ENCODE measurements around the gene PDE5A.

The PDE5A gene

DNA sequence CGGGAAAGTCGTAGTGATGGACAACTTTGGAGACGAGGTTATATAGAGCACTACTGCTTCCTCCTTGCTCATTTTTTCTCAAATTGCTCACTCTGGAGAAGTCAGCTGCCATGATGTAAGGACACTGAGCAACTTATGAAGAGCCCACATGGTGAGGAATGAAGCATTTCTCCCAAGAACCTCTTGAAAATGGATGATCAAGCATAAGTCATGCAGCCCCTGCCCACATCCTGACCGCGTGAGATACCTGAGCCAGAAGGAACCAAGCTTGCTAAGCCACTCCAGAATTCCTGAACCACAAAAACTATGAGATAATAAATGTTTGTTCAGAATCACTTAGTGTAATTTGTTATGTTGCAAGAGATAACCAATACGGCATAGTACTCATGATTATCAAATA lies 42.8 kb downstream of the PDE5A start:
- no peaks in the 10 kb centered on the region for H3K27me3 Mint-ChIP-seq
- H3K36me3 Mint-ChIP-seq (ENCODE audit: low read depth) = no peaks in the 10 kb centered on the region
- no peak overlapping the region for H3K4me3 Mint-ChIP-seq
- H3K27ac Mint-ChIP-seq = no peak overlapping the region
- peaks cover 3% of the 10 kb centered on the region for H3K9me3 Mint-ChIP-seq
- no peak for DNase-seq
- no peaks in the 10 kb centered on the region for H3K4me1 Mint-ChIP-seq (ENCODE audit: low read depth)

DNA sequence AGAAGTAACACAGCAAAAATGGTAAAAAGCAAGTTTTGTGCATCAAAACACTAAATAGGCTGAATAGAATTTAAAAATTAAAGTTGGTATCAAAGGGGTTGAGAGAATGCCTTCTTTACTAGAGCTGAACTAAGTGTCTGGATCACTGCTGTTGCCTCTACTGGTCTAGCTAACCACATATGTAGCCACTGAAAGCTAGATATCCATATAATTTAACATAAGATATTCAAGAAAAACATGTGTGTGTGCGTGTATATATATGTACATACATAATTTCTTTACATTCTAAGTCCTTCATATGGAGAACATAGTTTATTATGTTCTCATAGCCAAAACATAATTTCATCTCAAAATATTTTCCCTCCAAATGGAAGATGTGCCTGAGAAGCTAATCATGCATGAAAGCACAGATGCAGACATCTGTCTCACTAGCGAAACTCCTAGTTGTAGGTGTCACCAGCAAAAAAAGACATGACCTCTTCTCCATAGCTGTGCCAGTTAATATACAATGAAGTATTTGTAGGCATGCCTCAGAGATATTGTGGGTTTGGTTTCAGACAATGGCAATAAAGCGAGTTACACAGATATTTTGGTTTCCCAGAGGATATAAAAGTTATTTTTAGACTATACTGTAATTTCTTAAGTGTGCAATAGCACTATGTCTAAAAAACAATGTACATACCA lies 47.3 kb downstream of the PDE5A start:
- peaks cover 10% of the 10 kb centered on the region for H3K9me3 Mint-ChIP-seq
- no peaks in the 10 kb centered on the region for H3K36me3 Mint-ChIP-seq (ENCODE audit: low read depth)

DNA sequence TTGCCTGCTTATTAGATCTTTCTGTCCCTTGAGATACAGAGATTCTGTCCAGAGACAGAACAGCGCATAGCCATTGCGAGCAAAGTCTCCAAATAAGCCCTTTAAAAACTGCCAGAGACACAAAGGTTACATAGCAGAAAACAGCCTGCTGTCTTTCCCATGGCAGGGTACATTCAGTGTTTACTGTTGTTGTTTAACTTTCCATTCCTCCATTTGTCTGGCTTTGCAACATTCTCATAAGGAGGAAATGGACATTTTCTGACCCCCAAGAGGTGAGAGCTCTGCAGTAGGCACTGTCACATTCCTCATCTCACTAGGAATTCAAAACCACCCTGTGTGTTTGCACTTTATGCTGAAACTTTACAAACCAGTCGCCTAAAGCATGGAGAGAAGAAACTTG lies 48.3 kb downstream of the PDE5A start:
- Mint-ChIP-seq H3K27me3 (no peaks in the 10 kb centered on the region), H3K27ac (no peak overlapping the region), H3K4me3 (no peak overlapping the region), H3K4me1 (ENCODE audit: low read depth) (no peaks in the 10 kb centered on the region), H3K9me3 (peaks cover 10% of the 10 kb centered on the region), H3K36me3 (ENCODE audit: low read depth) (no peaks in the 10 kb centered on the region)
- DNase-seq = no peak

More for the DNA sequence above, 47.3 kb downstream of the PDE5A start:
- H3K4me1 Mint-ChIP-seq (ENCODE audit: low read depth) = no peaks in the 10 kb centered on the region
- H3K4me3 Mint-ChIP-seq = no peak overlapping the region
- no peaks in the 10 kb centered on the region for H3K27me3 Mint-ChIP-seq
- no peak overlapping the region for H3K27ac Mint-ChIP-seq
- DNase-seq = no peak

DNA sequence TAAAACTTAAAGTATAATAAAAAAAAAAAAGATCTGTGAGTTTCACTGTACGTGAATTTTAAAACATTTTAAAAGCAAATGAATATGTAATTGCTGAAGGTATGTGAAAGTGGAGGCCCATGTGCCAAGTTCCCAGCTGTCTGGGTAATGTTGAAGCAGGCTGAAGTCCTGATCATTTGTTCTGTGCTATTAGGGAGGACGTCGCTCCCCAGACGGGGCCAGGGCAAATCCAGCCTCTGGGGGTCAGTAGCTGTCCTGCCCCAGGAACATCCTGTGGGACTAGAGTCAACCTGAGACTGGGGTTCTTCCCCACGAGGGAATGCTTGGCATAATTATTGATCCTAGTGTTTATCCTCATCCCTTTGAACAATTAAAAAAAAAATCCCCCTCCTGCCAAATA lies 48.8 kb downstream of the PDE5A start:
- H3K4me1 Mint-ChIP-seq (ENCODE audit: low read depth) = no peaks in the 10 kb centered on the region

DNA sequence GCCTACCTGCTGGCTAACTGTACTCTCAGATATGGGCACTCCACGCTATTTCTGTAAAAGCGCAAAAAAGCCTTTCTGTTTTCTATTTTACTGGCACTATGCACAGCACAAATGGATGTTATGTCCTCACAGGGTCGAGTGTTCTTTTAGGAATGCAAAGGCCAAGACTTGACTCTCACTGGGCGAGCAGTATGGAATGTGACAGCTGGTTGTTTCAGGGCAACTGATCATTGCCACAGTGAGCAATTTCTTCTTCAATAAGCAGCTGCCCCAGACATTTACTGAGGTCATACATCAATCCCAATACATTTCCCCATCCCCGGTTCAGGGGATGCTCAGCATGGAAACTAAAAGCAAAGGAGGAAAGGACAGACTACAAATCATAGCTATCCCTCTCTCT lies 58.2 kb downstream of the PDE5A start:
- Mint-ChIP-seq H3K27ac (no peak overlapping the region), H3K4me3 (no peak overlapping the region), H3K36me3 (ENCODE audit: low read depth) (peaks cover 3% of the 10 kb centered on the region), H3K4me1 (ENCODE audit: low read depth) (no peaks in the 10 kb centered on the region), H3K27me3 (peaks cover 3% of the 10 kb centered on the region), H3K9me3 (peaks cover 6% of the 10 kb centered on the region)
- no peak for DNase-seq

More for the DNA sequence above, 48.8 kb downstream of the PDE5A start:
- Mint-ChIP-seq H3K36me3 (ENCODE audit: low read depth) (no peaks in the 10 kb centered on the region), H3K9me3 (peaks cover 14% of the 10 kb centered on the region), H3K27ac (no peak overlapping the region), H3K27me3 (no peaks in the 10 kb centered on the region), H3K4me3 (no peak overlapping the region)
- DNase-seq = no peak

DNA sequence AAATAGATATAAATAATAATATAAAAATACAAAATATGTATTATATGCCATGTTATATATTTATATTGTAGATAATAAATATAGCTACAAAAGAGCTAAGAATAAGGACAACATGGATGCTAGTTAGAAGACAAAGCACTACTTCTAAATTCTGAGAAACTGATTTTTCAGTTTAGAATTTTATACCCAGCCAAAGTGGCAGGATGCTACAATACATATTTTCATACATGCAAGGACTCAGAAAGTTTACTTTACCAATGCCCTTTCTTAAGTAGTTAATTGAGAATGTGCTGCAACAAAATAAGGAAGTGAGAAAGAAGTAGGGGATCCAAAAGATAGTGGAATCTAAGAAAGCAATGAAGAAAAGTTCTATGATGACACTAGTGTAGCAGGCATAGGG lies 64.5 kb downstream of the PDE5A start:
- H3K4me1 Mint-ChIP-seq (ENCODE audit: low read depth) = no peaks in the 10 kb centered on the region
- peaks cover 19% of the 10 kb centered on the region for H3K9me3 Mint-ChIP-seq
- no peak for DNase-seq
- H3K36me3 Mint-ChIP-seq (ENCODE audit: low read depth) = peaks cover 2% of the 10 kb centered on the region
- no peak overlapping the region for H3K27ac Mint-ChIP-seq
- H3K4me3 Mint-ChIP-seq = no peak overlapping the region
- no peaks in the 10 kb centered on the region for H3K27me3 Mint-ChIP-seq

DNA sequence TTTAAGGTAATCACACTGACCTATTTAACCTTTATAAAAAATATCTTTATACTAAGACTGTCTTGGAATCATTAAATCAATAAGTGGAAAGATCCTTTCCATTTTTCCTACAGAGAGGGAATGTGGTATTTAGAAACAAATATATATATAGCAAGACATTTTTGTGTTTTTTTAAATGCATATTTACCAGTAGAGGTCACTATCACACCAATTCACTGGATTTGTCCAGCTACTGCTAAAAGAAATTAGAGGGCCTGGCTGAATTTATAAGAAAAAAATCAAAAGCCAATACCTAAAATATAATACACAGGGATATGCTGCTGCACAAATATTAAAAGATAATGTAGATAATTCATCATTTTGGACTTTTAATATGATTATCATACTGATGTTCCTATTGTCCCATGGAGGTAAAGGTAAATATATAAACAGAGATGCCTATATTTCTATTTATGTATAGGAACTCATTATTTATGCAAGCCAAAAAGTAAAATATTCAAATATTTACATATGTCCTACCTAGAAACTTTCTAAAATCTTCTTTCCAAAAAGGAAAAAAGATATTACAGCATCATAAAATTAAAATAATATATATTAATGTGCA lies 69.5 kb downstream of the PDE5A start:
- Mint-ChIP-seq H3K27me3 (no peaks in the 10 kb centered on the region), H3K36me3 (ENCODE audit: low read depth) (no peaks in the 10 kb centered on the region), H3K4me1 (ENCODE audit: low read depth) (no peaks in the 10 kb centered on the region), H3K4me3 (no peak overlapping the region), H3K9me3 (peaks cover 7% of the 10 kb centered on the region), H3K27ac (no peak overlapping the region)
- no peak for DNase-seq

DNA sequence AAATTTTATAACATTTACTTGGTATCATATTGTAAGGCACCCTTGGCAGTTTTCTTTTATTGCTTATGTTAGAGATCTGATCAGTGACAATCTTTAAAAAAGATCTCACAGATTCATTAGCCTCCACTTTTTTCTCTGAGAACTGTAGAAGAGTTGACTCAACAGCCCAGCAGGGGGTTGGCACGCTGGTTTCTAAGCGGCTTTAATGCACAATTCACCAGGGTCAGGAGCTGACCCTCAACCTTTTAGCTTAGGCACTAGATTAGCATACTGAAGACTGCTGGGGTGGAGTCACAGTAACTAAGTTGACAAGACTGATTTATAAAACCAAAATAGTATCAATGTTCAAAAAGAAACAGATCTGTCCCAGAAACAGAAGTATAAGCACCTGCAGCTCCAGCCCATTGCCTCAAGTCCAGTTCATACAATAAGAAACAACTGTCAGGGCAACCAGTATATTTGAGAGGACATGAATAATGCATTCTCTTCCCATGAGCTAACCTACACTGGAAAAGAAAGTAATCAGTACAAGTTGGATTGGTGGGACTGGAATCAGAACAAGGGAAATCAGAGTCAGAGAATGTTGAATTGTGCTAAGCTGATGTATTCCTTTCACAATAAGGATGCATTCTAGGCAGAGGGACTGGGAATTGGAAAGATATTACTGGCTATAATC lies 77.6 kb downstream of the PDE5A start:
- no peak overlapping the region for H3K4me3 Mint-ChIP-seq
- no peaks in the 10 kb centered on the region for H3K4me1 Mint-ChIP-seq (ENCODE audit: low read depth)
- no peak overlapping the region for H3K27ac Mint-ChIP-seq
- H3K36me3 Mint-ChIP-seq (ENCODE audit: low read depth) = peaks cover 14% of the 10 kb centered on the region
- no peaks in the 10 kb centered on the region for H3K9me3 Mint-ChIP-seq
- H3K27me3 Mint-ChIP-seq = no peaks in the 10 kb centered on the region
- DNase-seq = no peak

DNA sequence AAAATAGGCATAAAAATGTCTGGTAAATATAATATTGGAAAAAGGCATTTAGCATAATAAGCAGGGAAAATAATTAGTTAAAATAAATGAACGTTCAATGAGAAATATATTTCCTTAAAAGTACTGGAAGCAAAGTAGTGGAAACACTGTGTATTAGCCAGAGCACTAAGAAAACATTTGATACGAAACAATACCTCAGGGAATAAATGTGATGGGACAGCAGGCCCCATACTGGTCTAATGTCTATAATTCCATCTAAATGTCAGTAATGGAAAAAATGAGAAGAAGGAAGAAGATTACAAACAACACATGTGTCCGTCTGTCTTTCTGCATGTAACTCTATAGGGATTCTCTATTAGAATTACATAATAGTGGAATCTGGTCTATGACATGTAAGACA lies 79.0 kb downstream of the PDE5A start:
- Mint-ChIP-seq H3K27ac (no peak overlapping the region), H3K9me3 (no peaks in the 10 kb centered on the region), H3K27me3 (no peaks in the 10 kb centered on the region), H3K36me3 (ENCODE audit: low read depth) (peaks cover 14% of the 10 kb centered on the region), H3K4me1 (ENCODE audit: low read depth) (no peaks in the 10 kb centered on the region), H3K4me3 (no peak overlapping the region)
- no peak for DNase-seq

DNA sequence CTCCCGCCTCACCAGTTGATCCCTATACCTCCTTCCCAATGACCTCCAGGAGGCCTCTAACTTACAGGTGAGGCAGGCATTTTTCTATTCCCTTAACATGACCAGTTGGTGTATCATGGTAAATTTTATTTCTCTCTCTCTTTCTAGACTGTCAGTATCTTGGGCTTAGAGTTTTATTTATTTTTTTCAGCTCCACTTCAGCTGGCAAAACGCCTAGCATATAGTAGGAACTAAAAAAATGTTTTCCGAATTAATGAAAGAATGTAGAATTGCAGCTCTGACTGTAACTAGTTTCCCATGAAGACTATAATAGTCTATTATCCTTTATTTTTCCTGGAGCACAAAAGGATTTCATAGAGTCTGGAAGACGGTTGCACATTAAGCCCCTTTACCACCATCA lies 84.8 kb downstream of the PDE5A start:
- no peaks in the 10 kb centered on the region for H3K27me3 Mint-ChIP-seq
- H3K4me1 Mint-ChIP-seq (ENCODE audit: low read depth) = no peaks in the 10 kb centered on the region
- no peak overlapping the region for H3K27ac Mint-ChIP-seq
- H3K9me3 Mint-ChIP-seq = no peaks in the 10 kb centered on the region
- peaks cover 4% of the 10 kb centered on the region for H3K36me3 Mint-ChIP-seq (ENCODE audit: low read depth)
- no peak overlapping the region for H3K4me3 Mint-ChIP-seq
- DNase-seq = no peak

DNA sequence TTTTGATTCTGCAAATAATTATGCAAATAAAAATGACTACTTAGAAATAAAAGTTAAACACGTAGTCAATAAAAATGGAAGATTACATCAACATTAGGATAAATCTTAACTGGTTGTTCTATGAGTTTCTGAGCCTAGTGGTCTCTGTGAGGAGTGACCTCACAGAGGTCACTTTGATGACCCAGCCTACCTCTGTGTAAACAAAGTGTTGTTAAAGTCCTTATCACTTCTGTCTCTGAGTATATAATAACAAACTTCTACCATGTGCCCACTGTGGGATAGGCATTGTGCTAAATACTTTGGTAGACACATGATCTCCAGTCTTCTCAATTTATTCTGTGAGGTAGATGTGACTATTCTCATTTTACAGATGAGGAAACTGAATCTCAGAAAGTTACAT lies 85.4 kb downstream of the PDE5A start:
- Mint-ChIP-seq H3K4me3 (no peak overlapping the region), H3K27ac (no peak overlapping the region), H3K36me3 (ENCODE audit: low read depth) (peaks cover 6% of the 10 kb centered on the region), H3K9me3 (no peaks in the 10 kb centered on the region), H3K27me3 (no peaks in the 10 kb centered on the region), H3K4me1 (ENCODE audit: low read depth) (no peaks in the 10 kb centered on the region)
- DNase-seq = no peak

DNA sequence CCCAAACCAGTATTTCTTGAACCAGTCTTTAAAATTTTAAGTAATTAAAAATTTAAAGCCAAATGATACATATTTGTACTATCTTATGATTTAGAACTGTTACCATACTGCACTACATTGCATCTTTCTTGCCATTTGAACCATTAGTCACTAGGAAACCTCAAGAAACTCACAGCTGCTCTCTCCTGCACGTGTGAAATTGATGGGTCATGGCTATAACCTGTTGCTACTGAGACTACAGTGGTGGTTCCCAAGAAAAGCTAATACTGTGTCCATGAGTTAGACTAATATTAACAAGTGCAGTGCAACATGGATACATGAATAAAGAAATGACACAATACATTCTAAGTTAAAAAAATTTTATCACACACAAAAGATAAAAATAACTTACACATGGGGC lies 88.4 kb downstream of the PDE5A start:
- Mint-ChIP-seq H3K4me3 (no peak overlapping the region), H3K27ac (no peak overlapping the region), H3K4me1 (ENCODE audit: low read depth) (no peaks in the 10 kb centered on the region), H3K36me3 (ENCODE audit: low read depth) (peaks cover 6% of the 10 kb centered on the region), H3K27me3 (no peaks in the 10 kb centered on the region), H3K9me3 (no peaks in the 10 kb centered on the region)
- DNase-seq = no peak

DNA sequence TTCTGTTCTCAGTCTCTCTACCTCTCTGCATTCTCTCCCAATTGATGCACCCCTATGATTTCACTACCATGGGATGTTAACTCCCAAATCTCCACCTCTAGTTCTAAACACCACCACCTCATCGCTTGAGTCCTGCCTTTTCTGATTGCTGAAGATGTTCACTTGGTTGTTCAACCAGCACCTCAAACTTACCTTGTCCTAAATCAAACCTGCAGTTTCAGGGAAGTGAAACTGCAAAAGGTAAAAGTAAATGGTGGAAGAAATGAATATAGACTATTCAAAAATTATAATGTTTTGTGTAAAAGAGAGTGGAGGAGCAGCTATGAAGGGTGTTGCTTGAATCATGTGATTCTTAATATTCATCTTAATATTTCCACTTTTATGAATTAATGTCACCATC lies 91.0 kb downstream of the PDE5A start:
- no peaks in the 10 kb centered on the region for H3K9me3 Mint-ChIP-seq
- H3K36me3 Mint-ChIP-seq (ENCODE audit: low read depth) = peaks cover 25% of the 10 kb centered on the region
- H3K27ac Mint-ChIP-seq = no peak overlapping the region
- no peaks in the 10 kb centered on the region for H3K4me1 Mint-ChIP-seq (ENCODE audit: low read depth)
- DNase-seq = no peak
- no peak overlapping the region for H3K4me3 Mint-ChIP-seq
- no peaks in the 10 kb centered on the region for H3K27me3 Mint-ChIP-seq

DNA sequence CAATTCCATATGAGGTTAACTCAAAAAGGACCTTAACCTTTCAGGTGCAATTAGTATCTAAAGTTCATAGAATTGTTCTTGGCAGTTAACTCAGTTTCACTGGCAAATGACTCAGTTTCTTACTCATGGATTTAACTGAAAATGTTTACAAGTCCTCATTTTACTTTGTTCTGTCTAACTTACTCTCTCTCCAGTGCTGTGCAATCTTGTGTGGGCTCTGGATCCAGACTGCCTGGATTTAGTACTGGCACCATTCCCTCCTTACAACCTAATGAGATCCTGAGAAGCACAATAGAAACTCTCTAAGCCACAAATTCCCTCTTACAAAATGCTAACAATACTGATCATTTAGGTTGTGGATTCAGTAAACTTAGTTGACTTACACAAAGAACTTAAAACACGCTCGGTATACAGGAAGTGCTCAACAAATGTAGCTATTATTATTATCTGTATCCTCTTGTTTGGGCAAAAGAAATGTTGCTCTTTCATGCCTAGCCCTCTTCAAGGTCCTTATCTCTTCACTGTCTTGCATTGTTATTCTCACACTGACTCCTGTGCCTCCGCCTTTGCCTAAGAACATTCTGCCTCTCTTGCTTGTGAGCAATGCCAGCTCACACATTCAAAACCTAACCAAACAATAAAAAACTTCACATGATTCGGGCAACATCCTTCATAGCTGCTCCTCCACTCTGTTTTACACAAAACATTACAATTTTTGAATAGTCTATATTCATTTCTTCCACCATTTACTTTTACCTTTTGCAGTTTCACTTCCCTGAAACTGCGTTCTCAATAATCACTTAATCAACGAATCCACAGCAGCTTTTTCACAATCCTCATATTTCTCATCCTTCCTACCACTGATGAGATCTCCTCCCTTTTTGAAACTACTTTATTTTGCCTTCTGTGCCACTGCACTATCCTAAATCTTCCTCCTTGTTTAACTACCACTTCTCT lies 91.8 kb downstream of the PDE5A start:
- no peak overlapping the region for H3K4me3 Mint-ChIP-seq
- no peaks in the 10 kb centered on the region for H3K4me1 Mint-ChIP-seq (ENCODE audit: low read depth)
- DNase-seq = no peak
- H3K27me3 Mint-ChIP-seq = no peaks in the 10 kb centered on the region
- peaks cover 26% of the 10 kb centered on the region for H3K36me3 Mint-ChIP-seq (ENCODE audit: low read depth)
- no peaks in the 10 kb centered on the region for H3K9me3 Mint-ChIP-seq
- H3K27ac Mint-ChIP-seq = no peak overlapping the region

Measured in activated T-cell treated with anti-CD3 and anti-CD28 coated beads, Interleukin-2, amount 50 U/mL, for 24 hours (primary cell).